Hepatocyte (in vitro differentiated cells): ENCODE measurements around the gene ASXL3.

ENCODE experiments used
- EZH2 ChIP-seq: fragments of 200-600 bp; sonication (generic); IDR thresholded peaks from 2 replicates; pipeline ENCODE4 v1.6.1; 2016; ENCODE audit warnings: antibody characterized with exemption, mild to moderate bottlenecking, borderline replicate concordance
- EZH2phosphoT487 ChIP-seq: fragments of 200-600 bp; sonication (generic); IDR thresholded peaks from one replicate; pipeline ENCODE4 v1.6.1; 2018; ENCODE audit warnings: antibody characterized with exemption, mild to moderate bottlenecking, low read depth, moderate library complexity; ENCODE audit not compliant: unreplicated experiment, severe bottlenecking

DNA sequence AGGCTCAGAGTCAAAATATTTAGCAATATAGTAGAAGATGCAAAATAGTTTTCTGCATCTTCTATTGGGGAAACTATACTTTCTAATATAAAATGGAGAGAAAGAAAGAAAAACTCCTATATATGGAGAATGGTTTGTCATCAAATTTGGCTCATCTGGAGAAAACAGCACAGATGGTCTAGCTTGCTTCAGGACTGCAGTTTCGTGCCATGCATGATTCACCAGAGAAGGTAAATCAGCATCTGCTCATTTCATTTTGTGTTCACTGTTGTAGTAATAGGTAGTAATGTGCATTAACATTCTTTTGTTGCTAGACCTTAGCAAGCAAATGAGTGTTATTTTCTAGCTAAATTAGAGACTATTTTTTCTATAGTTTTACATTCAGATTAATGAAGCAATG, 179.0 kb downstream of the ASXL3 start:
- TF ChIP-seq EZH2phosphoT487 = no peak
- TF ChIP-seq EZH2 = no peak
